Fibroblast of skin of scalp (primary cell): Measurements from ENCODE around the gene CMA1.

Source experiments
- DNase-seq: peaks from one replicate; pipeline ENCODE4 v3.0.0-alpha.2; 2013

CMA1 gene

GRCh38 chr14:24465368-24465767 is 42.7 kb downstream of the CMA1 start:
- DNase-seq: no peak

- no peak for DNase-seq
Observed at GRCh38 chr14:24463884-24464785, 43.9 kb downstream of the CMA1 start.

DNA sequence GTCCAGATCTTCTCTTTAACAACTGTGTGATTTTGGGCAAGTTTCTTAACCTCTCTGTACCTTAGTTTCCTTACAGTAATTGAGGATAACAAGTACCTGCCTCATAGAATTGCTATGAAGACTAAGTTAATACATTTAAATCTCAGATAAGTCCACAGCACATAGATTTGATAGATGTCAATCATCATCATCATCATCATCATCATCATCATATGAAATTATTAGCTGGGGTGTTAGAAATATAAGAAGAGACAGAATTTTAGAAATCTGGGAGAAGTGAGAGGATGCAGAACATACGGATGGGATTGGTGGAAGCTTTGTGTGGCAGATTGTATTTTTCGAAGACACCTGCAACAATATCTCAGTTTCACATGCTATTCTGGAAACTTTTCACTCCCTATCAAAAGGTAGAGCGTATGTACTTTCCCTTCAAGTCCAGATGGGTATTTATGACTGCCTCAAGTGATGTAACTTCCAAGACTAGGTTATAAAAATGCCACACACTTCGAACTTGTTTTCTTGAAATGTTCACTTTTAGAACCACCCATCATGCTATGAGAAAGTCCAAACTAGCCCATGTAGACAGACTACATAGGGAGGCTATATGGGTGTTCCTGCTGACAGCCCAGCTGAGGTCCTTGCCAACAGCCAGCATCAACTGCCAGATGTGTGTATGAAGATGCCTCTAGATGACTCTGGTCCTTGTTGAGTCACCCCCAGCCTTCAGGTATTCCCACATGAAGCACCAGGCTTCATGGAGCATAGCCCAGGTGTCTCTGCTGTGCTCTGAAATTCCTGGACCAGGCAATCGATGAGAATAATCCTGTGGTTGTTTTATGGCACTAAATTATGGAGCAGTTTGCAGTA is 44.8 kb downstream of the CMA1 start:
- no peak for DNase-seq

DNA sequence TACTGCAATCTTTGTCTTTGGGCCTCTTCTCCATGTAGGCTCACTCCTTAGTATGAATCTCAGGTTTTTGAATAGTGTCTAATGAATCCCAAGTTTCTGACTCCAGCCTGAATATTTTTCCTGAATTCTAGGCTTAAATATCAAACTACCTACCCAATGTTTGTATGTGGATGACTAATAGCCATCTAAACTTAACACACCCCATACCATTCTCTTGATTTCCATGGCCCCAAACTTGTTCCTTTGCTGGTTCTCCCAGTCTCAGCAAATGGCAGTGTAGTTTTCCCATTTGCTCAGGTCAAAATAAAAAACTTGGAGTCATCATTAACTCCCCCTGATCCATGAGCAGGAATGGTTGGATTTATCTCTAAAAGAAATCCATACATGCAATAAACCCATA is 46.7 kb downstream of the CMA1 start:
- no peak for DNase-seq

DNA sequence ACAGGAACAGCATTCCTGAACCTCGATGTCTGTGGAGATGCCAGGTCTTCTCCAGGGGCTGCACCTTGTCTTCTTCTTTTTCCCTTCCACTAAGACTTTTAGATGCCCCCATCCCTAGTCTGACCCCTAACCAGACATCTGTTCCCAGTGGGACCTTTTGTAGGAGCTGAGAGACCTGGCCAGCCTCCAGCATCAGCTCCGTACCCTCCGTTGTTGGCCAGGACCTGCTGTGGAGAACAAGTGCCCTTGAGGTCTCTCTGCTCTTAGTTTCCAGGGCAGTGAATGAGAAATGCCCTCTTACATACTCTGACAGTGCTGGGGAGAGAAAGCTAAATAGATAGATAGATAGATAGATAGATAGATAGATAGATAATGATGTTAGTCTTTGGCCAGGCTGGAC is 48.7 kb downstream of the CMA1 start:
- DNase-seq: no peak

DNA sequence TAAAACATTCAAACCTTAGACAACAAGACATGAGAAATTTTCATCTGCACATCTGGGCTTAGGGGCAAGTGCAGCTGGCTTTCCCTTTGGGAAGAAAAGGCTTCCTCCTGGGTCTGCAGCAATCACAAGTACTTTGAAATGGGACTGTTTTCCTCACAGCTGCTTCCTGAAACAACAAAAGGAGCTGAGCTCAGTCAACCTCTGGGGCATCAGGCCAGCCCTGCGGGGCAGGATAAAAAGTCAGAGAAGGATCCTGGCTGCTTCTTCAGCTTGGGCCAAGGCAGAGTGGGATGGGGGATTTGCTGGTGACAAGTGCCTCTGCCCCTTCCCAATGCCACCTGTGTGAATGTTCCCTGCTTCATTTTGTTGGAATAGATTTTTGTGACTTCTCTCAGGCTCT is 49.3 kb downstream of the CMA1 start:
- DNase-seq: no peak

DNA sequence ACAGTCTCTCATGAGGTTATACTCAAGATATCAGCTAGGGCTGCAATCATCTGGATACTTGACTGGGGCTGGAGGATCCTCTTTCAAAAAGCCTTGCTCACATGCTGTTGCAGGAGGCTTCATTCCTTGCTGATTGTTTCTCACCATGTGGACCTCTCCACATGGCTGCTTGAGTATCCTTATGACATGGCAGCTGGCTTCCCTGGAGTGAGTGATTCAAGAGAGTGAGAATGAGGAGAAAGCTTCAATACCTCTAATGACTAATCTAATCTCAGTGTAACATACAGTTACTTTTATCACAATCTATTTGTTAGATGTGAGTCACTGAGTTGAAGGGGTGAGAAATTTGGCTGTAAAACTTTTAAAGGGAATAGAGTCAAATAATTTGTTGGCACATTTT is 51.1 kb downstream of the CMA1 start:
- no peak for DNase-seq
